HG03520 (cell line): Measurements from ENCODE around the gene CPNE8.

ENCODE experiments used
- ATAC-seq: cut with Tn5 transposase; IDR thresholded peaks from one replicate; pipeline ENCODE4 v1.9.1; 2021; ENCODE audit warnings: mild to moderate bottlenecking, moderate library complexity; ENCODE audit not compliant: unreplicated experiment

The CPNE8 gene

GRCh38 chr12:38898001-38898684 is 7.2 kb downstream of the CPNE8 start:
- no peak for ATAC-seq

- ATAC-seq, result no peak
These were observed 9.9 kb downstream of the CPNE8 start for GRCh38 chr12:38895446-38895845.

- ATAC-seq, result no peak
These were observed 12.4 kb downstream of the CPNE8 start for GRCh38 chr12:38892976-38893375.

GRCh38 chr12:38892087-38892786 is 13.2 kb downstream of the CPNE8 start:
- ATAC-seq, result no peak

- no peak for ATAC-seq
These were observed 15.1 kb downstream of the CPNE8 start for GRCh38 chr12:38890102-38890855.

- ATAC-seq, result no peak
These were observed 16.0 kb downstream of the CPNE8 start for GRCh38 chr12:38889297-38889815.

GRCh38 chr12:38887770-38888169 is 17.6 kb downstream of the CPNE8 start:
- no peak for ATAC-seq

GRCh38 chr12:38886931-38887330 is 18.5 kb downstream of the CPNE8 start:
- no peak for ATAC-seq

GRCh38 chr12:38886064-38886463 is 19.3 kb downstream of the CPNE8 start:
- no peak for ATAC-seq

GRCh38 chr12:38884666-38885065 is 20.7 kb downstream of the CPNE8 start:
- ATAC-seq, result no peak

GRCh38 chr12:38883629-38884134 is 21.7 kb downstream of the CPNE8 start:
- ATAC-seq, result no peak

- no peak for ATAC-seq
These were observed 25.1 kb downstream of the CPNE8 start for GRCh38 chr12:38880288-38880687.

- ATAC-seq, result no peak
These were observed 26.4 kb downstream of the CPNE8 start for GRCh38 chr12:38878986-38879385.

GRCh38 chr12:38878333-38878705 is 27.1 kb downstream of the CPNE8 start:
- no peak for ATAC-seq

GRCh38 chr12:38875586-38876228 is 29.7 kb downstream of the CPNE8 start:
- no peak for ATAC-seq

- ATAC-seq, result no peak
These were observed 32.8 kb downstream of the CPNE8 start for GRCh38 chr12:38872561-38872960.

- ATAC-seq, result no peak
These were observed 33.2 kb downstream of the CPNE8 start for GRCh38 chr12:38872156-38872555.

GRCh38 chr12:38869036-38869435 is 36.4 kb downstream of the CPNE8 start:
- no peak for ATAC-seq

GRCh38 chr12:38850461-38850860 is 54.9 kb downstream of the CPNE8 start:
- no peak for ATAC-seq

GRCh38 chr12:38847247-38847646 is 58.1 kb downstream of the CPNE8 start:
- no peak for ATAC-seq

GRCh38 chr12:38844267-38844666 is 61.1 kb downstream of the CPNE8 start:
- no peak for ATAC-seq
